Suprapubic skin (tissue), 4 donors: ENCODE results near the gene TBC1D16.

Experiments
- CTCF ChIP-seq, 2 donors: fragments of 200-600 bp in 1 of 2; fragments of 450-650 bp in 1 of 2; sonication (generic) in 1 of 2; IDR thresholded peaks; one replicate each; pipeline ENCODE4 v1.5.1; 2016 to 2019; ENCODE audit warnings: antibody characterized with exemption in 2 of 2, mild to moderate bottlenecking in 1 of 2, moderate library complexity in 1 of 2
- EP300 ChIP-seq: sonication (generic); formaldehyde crosslinking; IDR thresholded peaks from one replicate; pipeline ENCODE4 v1.6.1; 2017; ENCODE audit warnings: antibody characterized with exemption
- POLR2A ChIP-seq, 2 donors: fragments of 450-650 bp; IDR thresholded peaks; one replicate each; pipeline ENCODE4 v1.6.1; 2017; ENCODE audit warnings: antibody characterized with exemption in 2 of 2, mild to moderate bottlenecking in 2 of 2, moderate library complexity in 2 of 2
- POLR2AphosphoS5 ChIP-seq, 3 donors: sonication (generic); formaldehyde crosslinking; IDR thresholded peaks; one replicate each; pipeline ENCODE4 v1.6.1; 2017; ENCODE audit warnings: antibody characterized with exemption in 3 of 3

GRCh38 chr17:80065478-80066170 lies 30.0 kb upstream of the TBC1D16 start:
- TF ChIP-seq CTCF (IDR thresholded peaks at IDR 0.05) (no peak), POLR2AphosphoS5 (IDR thresholded peaks at IDR 0.05) (no peak), POLR2A (IDR thresholded peaks at IDR 0.05) (no peak), EP300 (no peak)
